IPS-11a (cell line): ENCODE measurements around the gene PHF23.

Experiments
- H3K4me3 ChIP-seq: one replicate; pipeline ENCODE4 v1.5.1; 2013; ENCODE audit warnings: low read depth, low read length, control low read depth

The PHF23 gene

DNA sequence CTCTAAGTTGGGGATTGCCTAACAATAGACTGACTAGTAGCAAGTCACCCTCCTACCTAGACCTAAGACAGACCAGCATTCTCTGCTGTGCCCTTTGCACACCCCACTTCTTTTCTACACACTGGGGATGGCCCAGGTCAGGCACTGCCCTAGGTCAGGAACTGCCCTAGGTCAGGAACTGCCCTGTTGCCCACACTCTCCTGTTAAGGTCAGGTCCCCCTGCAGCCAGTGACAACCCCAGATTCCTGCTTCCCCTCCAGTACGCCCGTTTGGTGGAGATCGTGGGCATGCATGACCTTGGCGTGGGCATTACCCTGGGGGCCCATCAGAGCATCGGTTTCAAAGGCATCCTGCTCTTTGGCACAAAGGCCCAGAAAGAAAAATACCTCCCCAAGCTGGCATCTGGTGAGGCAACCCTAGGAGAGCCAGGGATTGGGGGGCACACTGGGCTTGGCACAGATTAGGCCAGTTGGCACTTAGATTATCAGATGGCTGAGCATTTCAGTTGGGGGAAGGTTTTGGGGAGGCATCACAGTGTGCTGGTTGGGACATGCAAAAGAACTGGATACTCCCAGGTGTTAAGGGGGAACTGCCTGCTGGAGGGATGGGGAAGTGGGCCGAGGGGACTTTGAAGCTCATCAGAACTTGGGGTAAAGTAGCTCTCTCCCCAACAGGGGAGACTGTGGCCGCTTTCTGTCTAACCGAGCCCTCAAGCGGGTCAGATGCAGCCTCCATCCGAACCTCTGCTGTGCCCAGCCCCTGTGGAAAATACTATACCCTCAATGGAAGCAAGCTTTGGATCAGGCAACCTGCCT, 17.8 kb downstream of the PHF23 start:
- no peak overlapping the region for H3K4me3 ChIP-seq

GRCh38 chr17:7220593-7221277, 18.5 kb downstream of the PHF23 start:
- peak overlapping the region; percentile 91 for H3K4me3 ChIP-seq

DNA sequence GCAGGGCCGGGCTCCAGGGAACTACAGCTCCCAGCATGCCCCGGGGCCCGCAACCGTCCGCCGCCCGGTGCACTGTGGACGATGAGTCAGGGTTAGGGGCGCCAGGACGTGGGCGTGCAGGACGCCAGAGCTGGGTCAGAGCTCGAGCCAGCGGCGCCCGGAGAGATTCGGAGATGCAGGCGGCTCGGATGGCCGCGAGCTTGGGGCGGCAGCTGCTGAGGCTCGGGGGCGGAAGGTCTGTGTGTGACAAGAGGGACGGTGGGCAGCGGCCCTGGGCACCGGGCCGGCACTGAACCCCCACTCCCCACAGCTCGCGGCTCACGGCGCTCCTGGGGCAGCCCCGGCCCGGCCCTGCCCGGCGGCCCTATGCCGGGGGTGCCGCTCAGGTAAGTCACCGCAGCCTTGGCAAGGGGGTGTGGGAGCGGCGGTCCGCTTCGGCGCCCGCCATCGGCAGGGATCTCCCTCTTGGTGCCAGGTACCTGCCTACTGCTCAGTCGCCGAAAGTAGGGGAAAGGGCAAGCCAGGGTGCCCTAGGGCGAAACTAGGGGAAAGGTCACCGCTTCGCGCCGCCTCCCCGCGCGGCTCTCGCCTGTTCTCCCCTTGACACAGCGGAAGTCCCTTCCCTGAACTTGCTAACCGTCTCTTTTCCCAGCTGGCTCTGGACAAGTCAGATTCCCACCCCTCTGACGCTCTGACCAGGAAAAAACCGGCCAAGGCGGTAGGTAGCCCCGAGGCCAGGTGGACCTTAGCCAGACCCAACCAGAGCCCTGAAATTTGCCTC, 19.3 kb downstream of the PHF23 start, which contains the start of the genes ACADVL and DLG4:
Gene ACADVL (plus strand): TSS at position 127 of the 781 bp plus-strand sequence. CDS start 47 bp downstream, at position 174.
Gene DLG4 (minus strand): TSS at position 25 of the 781 bp plus-strand sequence.
- peak within 1 kb of the TSS; percentile 91 for H3K4me3 ChIP-seq

- H3K4me3 ChIP-seq: peak overlapping the region; percentile 91
Measured at GRCh38 chr17:7219229-7219811, 19.9 kb downstream of the PHF23 start.

DNA sequence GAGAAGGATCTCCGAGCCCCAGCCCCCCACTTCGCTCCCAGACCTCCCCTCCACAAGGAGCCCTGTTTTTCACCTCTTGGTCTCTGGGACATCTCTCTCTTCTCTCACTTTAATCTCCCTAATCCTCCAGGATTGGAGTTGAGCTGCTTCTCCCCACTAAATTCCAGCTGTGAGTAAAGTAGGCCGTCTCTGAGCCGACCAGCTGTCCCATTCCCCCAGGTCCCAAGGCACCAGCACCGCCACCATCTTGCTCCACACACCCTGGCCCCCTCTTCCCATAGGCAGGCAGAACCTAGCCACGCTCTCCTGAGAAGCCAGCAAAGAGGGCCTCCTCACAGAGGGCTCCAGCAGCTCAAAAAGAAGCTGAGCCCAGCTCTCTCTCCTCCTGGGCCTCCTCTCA, 20.5 kb downstream of the PHF23 start:
- no peak overlapping the region for H3K4me3 ChIP-seq

- H3K4me3 ChIP-seq: no peak overlapping the region
Measured at GRCh38 chr17:7218166-7218565, 21.1 kb downstream of the PHF23 start.

GRCh38 chr17:7217113-7217987, 21.9 kb downstream of the PHF23 start:
- peak overlapping the region; percentile 37 for H3K4me3 ChIP-seq

GRCh38 chr17:7216242-7217112, 22.8 kb downstream of the PHF23 start:
- H3K4me3 ChIP-seq: peak overlapping the region; percentile 37

DNA sequence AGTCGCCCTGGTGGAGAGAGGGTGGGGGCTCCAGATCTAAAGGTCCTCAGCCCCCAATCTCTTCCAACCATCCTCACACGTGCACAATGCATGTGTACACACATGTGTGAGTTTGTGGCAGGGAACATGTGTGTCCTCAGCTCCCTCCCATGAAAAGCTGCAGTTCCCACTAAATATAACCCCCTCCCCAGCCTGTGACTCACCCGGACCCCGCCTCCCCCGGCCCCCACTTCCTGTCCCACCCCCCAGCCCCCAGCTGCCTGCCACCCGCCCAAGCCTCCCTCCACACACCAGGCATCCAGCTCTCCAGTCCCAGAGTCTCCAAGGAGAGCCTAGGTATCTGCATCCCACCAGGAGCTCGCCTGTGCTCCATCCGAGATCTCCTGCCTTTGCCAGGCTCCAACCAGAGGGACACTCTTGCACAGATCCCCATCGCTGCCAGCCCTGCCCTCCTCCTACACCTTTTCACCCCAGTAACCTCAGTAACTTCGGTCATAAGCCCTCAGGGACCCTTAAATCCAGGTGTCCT, 23.5 kb downstream of the PHF23 start:
- H3K4me3 ChIP-seq: peak overlapping the region; percentile 33

- peak overlapping the region; percentile 25 for H3K4me3 ChIP-seq
Measured at GRCh38 chr17:7215136-7215638, 24.1 kb downstream of the PHF23 start.

GRCh38 chr17:7214300-7215135, 24.7 kb downstream of the PHF23 start:
- peak overlapping the region; percentile 41 for H3K4me3 ChIP-seq

DNA sequence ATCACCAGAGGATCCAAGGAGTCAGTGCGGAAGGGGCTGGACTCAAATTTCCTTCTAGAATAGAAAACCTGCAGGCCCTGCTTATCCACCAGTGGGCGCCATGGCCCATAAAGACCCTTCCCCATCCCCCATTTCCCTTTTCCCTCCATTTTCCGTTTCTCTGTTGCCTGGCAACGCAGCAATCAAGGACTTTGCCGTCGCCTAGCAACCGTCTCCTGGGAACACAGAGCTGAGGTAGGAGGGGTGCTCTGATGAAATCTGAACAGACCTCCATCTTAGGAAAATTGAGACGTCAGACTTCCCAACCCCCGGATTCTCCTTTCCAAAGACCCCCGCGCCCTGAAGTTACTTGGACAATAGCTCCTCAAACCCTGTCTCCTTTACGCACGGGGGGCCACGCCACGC, 25.4 kb downstream of the PHF23 start:
- peak overlapping the region; percentile 41 for H3K4me3 ChIP-seq

DNA sequence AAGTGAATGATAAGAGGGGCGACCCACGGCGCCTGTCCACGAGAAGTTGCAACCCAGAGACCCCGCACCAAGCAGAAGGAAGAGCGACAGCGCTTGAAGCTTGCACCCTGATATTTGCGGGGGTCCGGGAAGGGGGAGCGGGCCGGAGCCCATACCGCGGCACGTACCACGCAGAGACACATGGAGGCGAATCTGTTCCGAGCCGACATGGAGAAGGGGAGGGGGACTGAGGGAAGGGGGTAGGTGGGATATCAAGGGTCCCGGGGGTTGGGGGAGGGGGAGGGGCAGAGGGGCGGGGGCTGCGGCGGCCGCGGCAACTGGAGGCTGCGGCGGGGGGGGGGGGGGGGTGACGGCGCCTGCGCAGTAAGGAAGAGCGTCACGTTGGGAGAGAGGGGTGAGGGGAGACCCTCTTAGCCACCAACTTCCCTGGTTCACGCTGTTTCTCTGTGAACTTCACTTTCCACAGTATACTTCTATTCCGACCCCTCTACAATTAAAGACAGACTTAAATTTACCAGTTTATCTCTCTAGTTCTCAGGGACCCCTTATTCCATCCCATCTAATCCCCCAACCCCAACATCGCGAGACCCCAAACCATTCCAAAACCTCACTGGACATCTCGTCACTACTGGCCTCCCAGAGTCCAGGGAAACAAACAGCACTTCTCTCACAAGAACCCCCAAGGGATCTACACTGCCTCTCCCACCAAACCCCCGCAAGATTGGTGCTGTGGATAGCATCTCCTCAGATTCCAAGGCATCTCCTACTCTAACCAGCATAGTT, 27.6 kb downstream of the PHF23 start:
- peak overlapping the region; percentile 44 for H3K4me3 ChIP-seq

- no peak overlapping the region for H3K4me3 ChIP-seq
Measured at GRCh38 chr17:7208754-7209460, 30.4 kb downstream of the PHF23 start.

- no peak overlapping the region for H3K4me3 ChIP-seq
Measured at GRCh38 chr17:7208027-7208571, 31.2 kb downstream of the PHF23 start.
